ENCODE data around the gene OOEP.

- no peak for TF ChIP-seq MLX (CRISPR knock-in tag; IDR thresholded peaks at IDR 0.05)
- TF ChIP-seq ZNF263 (CRISPR knock-in tag; IDR thresholded peaks at IDR 0.05; ENCODE audit: low read depth) = no peak
- no peak for TF ChIP-seq JUN (CRISPR knock-in tag; IDR thresholded peaks at IDR 0.05)
- no peak for TF ChIP-seq HMGXB4 (CRISPR knock-in tag; IDR thresholded peaks at IDR 0.05)
These were observed 48.5 kb upstream of the OOEP start for GRCh38 chr6:73418081-73418741.

Measured in WTC11 (cell line).